ENCODE measurements around the gene CCDC74A.
"Not testable (repeated sequence)": the region's sequence is repeated elsewhere in the genome, so short reads cannot be mapped to it uniquely, and the experiment has no call there.

Gene CCDC74A

GRCh38 chr2:131532723-131533608 lies 5.3 kb downstream of the CCDC74A start:
- not testable (repeated sequence) for H2AFZ ChIP-seq (ENCODE audit: low read length, unreplicated experiment); H3K4me3 ChIP-seq (ENCODE audit: low read depth, low read length); H3K79me2 ChIP-seq (ENCODE audit: control insufficient read depth, insufficient read depth, low read length, unreplicated experiment); H3K4me1 ChIP-seq (ENCODE audit: control insufficient read depth, insufficient read depth, low read length, unreplicated experiment); H3K27ac ChIP-seq (ENCODE audit: low read depth, low read length); H3K36me3 ChIP-seq (ENCODE audit: insufficient read depth, low read length); H3K27me3 ChIP-seq (ENCODE audit: insufficient read depth, low read length)

DNA sequence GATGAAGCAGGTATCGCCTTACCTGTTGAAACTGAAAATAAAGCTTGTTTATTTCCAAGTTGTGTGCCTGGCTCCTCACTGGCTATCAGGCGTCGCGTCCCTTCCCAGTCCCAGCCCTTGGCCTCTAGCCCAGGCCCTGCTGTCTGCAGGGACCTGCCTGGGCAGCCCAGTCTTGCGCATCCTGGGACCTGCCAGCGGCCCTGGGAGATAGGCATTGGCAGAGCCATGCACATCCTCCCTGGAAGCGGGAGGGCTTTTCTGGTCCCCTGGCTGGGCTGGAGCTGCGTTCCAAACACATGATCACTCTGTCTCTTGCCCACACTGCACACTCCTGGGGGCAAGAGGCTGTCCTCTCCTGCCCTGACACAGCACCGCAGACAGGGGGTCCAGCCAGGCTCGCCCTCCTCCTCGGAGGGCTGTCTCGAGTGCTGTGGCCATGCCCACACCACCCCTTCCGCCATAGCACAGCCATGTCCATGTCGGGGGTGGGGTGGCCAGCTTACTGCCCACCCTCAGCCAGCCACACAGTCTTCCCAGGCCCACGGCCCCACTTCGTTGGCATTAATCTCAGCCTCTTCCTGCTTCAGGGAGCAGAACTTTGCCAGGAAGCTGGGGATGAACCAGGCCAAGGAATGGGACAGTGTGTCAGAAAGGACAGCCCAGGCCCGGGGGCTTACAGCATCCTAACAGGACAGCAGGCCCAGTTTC lies 6.1 kb downstream of the CCDC74A start:
- H3K79me2 ChIP-seq (ENCODE audit: control insufficient read depth, insufficient read depth, low read length, unreplicated experiment); H2AFZ ChIP-seq (ENCODE audit: low read length, unreplicated experiment); H3K4me3 ChIP-seq (ENCODE audit: low read depth, low read length); H3K36me3 ChIP-seq (ENCODE audit: insufficient read depth, low read length); H3K27me3 ChIP-seq (ENCODE audit: insufficient read depth, low read length); H3K27ac ChIP-seq (ENCODE audit: low read depth, low read length); H3K4me1 ChIP-seq (ENCODE audit: control insufficient read depth, insufficient read depth, low read length, unreplicated experiment): not testable (repeated sequence)

DNA sequence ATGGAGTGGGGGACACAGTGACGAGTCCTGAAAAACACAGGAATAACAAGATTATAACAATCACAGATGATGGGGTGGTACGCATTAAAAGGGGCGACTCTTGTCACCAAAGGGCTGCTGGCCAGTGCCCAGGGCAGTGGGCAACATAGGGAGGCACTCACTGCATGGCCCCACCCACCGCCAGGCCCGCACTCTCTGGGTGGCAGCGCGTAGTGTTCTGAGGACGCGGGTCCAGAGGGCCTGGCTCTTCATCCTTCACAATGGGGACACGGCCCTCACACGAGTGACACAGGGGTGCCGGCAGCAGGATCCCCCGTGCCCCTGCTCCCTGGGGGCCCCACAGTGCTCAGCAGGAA lies 6.6 kb downstream of the CCDC74A start:
- not testable (repeated sequence) for H2AFZ ChIP-seq (ENCODE audit: low read length, unreplicated experiment); H3K27ac ChIP-seq (ENCODE audit: low read depth, low read length); H3K79me2 ChIP-seq (ENCODE audit: control insufficient read depth, insufficient read depth, low read length, unreplicated experiment); H3K4me1 ChIP-seq (ENCODE audit: control insufficient read depth, insufficient read depth, low read length, unreplicated experiment); H3K36me3 ChIP-seq (ENCODE audit: insufficient read depth, low read length); H3K4me3 ChIP-seq (ENCODE audit: low read depth, low read length); H3K27me3 ChIP-seq (ENCODE audit: insufficient read depth, low read length)

DNA sequence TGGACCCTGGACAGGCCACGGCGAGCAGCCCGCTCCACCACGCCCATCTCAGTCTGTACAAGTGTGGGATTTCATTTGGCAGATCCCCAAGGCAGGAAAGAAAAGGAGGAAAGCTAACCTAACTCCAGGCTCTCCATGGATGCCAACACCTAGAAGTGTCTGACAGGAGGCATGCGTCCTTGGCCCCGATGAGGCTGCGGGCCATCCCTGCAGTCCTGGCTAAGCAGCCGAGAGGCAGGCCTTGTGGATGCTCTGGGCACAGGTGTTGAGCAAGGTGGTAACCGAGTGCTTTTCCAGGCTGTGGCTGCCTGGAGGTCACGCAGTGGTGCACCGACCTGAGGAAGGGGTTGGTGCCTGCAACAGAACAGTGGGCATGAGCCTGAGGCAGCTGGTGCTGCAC lies 7.3 kb downstream of the CCDC74A start:
- not testable (repeated sequence) for H3K27ac ChIP-seq (ENCODE audit: low read depth, low read length); H3K4me1 ChIP-seq (ENCODE audit: control insufficient read depth, insufficient read depth, low read length, unreplicated experiment); H3K36me3 ChIP-seq (ENCODE audit: insufficient read depth, low read length); H2AFZ ChIP-seq (ENCODE audit: low read length, unreplicated experiment); H3K27me3 ChIP-seq (ENCODE audit: insufficient read depth, low read length); H3K4me3 ChIP-seq (ENCODE audit: low read depth, low read length); H3K79me2 ChIP-seq (ENCODE audit: control insufficient read depth, insufficient read depth, low read length, unreplicated experiment)

DNA sequence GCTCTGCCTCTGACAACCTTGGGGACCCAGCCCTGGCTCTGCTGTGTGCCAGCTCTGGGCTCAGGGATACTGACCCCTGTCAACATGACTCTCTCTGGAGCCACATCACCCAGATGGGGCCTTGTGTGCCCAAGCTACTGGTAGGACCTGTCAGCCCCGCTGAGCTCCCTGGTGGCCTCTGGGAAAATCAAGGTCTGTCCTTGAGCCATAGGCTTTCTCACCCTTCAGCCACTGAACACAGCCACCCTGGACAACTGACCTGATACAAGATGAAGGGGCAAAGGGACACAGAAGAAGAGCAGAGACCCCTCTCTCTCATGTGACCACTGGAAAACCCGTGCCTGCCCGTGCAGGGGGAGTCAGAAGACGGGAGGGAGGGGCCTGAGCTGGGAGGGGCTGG lies 7.8 kb downstream of the CCDC74A start:
- no peak overlapping the region for H3K27ac ChIP-seq (ENCODE audit: low read depth, low read length)
- H3K36me3 ChIP-seq (ENCODE audit: insufficient read depth, low read length) = no peaks in the 10 kb centered on the region
- no peaks in the 10 kb centered on the region for H3K4me1 ChIP-seq (ENCODE audit: control insufficient read depth, insufficient read depth, low read length, unreplicated experiment)
- no peak overlapping the region for H3K4me3 ChIP-seq (ENCODE audit: low read depth, low read length)
- H3K79me2 ChIP-seq (ENCODE audit: control insufficient read depth, insufficient read depth, low read length, unreplicated experiment) = no peaks in the 10 kb centered on the region
- H2AFZ ChIP-seq (ENCODE audit: low read length, unreplicated experiment) = no peak overlapping the region
- H3K27me3 ChIP-seq (ENCODE audit: insufficient read depth, low read length) = no peaks in the 10 kb centered on the region

GRCh38 chr2:131535951-131536826 lies 8.5 kb downstream of the CCDC74A start:
- not testable (repeated sequence) for H3K4me1 ChIP-seq (ENCODE audit: control insufficient read depth, insufficient read depth, low read length, unreplicated experiment); H3K36me3 ChIP-seq (ENCODE audit: insufficient read depth, low read length); H3K4me3 ChIP-seq (ENCODE audit: low read depth, low read length)

DNA sequence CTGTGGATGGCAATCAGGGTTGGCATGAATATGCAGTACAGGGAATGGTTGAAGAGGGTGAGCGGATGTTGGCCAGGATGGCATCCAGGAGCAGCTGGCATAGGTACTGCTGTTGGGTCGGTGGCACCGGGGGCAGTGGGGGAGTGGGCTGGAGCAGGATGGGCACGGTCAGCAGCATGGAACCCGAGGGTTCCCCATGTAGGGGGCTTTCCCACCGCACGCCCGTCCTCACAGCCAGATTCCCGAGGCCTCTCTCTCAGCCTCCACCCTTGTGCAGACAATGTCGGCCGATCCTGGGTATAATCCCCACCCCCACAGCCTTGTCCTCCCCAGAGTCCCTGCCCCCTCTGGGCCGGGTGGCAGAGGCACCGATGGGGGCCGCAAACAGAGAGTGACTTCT lies 9.2 kb downstream of the CCDC74A start:
- H3K27me3 ChIP-seq (ENCODE audit: insufficient read depth, low read length); H3K4me1 ChIP-seq (ENCODE audit: control insufficient read depth, insufficient read depth, low read length, unreplicated experiment); H2AFZ ChIP-seq (ENCODE audit: low read length, unreplicated experiment); H3K27ac ChIP-seq (ENCODE audit: low read depth, low read length); H3K79me2 ChIP-seq (ENCODE audit: control insufficient read depth, insufficient read depth, low read length, unreplicated experiment); H3K36me3 ChIP-seq (ENCODE audit: insufficient read depth, low read length); H3K4me3 ChIP-seq (ENCODE audit: low read depth, low read length): not testable (repeated sequence)

More at GRCh38 chr2:131535951-131536826, 8.5 kb downstream of the CCDC74A start:
- not testable (repeated sequence) for H2AFZ ChIP-seq (ENCODE audit: low read length, unreplicated experiment); H3K27me3 ChIP-seq (ENCODE audit: insufficient read depth, low read length); H3K79me2 ChIP-seq (ENCODE audit: control insufficient read depth, insufficient read depth, low read length, unreplicated experiment); H3K27ac ChIP-seq (ENCODE audit: low read depth, low read length)

DNA sequence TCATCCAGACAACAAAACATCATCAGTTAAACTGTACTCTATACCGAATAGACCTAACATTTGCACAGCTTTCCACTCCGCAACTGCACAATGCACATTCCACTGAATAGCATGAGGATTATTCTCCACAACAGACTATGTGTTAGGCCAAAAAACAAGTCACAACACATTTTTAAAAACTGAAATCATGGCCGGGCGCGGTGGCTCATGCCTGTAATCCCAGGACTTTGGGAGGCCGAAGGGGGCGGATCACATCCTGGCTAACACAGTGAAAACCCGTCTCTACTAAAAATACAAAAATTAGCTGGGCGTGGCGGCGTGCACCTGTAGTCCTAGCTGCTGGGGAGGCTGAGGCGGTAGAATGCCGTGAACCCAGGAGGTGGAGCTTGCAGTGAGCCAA lies 11.2 kb downstream of the CCDC74A start:
- not testable (repeated sequence) for H3K79me2 ChIP-seq (ENCODE audit: control insufficient read depth, insufficient read depth, low read length, unreplicated experiment); H2AFZ ChIP-seq (ENCODE audit: low read length, unreplicated experiment); H3K27ac ChIP-seq (ENCODE audit: low read depth, low read length); H3K27me3 ChIP-seq (ENCODE audit: insufficient read depth, low read length); H3K4me3 ChIP-seq (ENCODE audit: low read depth, low read length); H3K36me3 ChIP-seq (ENCODE audit: insufficient read depth, low read length); H3K4me1 ChIP-seq (ENCODE audit: control insufficient read depth, insufficient read depth, low read length, unreplicated experiment)

- peaks cover 4% of the 10 kb centered on the region; the same call in 1 of the 2 replicates for H3K27me3 ChIP-seq (ENCODE audit: insufficient read depth, low read length)
- no peak overlapping the region for H3K4me3 ChIP-seq (ENCODE audit: low read depth, low read length)
- no peaks in the 10 kb centered on the region for H3K4me1 ChIP-seq (ENCODE audit: control insufficient read depth, insufficient read depth, low read length, unreplicated experiment)
- no peaks in the 10 kb centered on the region for H3K36me3 ChIP-seq (ENCODE audit: insufficient read depth, low read length)
- H3K27ac ChIP-seq (ENCODE audit: low read depth, low read length) = no peak overlapping the region
- H2AFZ ChIP-seq (ENCODE audit: low read length, unreplicated experiment) = no peak overlapping the region
- H3K79me2 ChIP-seq (ENCODE audit: control insufficient read depth, insufficient read depth, low read length, unreplicated experiment) = no peaks in the 10 kb centered on the region
Measured at GRCh38 chr2:131542438-131543384, 15.0 kb downstream of the CCDC74A start.

- Histone ChIP-seq H2AFZ (ENCODE audit: low read length, unreplicated experiment) (no peak overlapping the region), H3K4me3 (ENCODE audit: low read depth, low read length) (no peak overlapping the region), H3K36me3 (ENCODE audit: insufficient read depth, low read length) (no peaks in the 10 kb centered on the region), H3K79me2 (ENCODE audit: control insufficient read depth, insufficient read depth, low read length, unreplicated experiment) (no peaks in the 10 kb centered on the region), H3K27me3 (ENCODE audit: insufficient read depth, low read length) (peaks cover 9% of the 10 kb centered on the region), H3K4me1 (ENCODE audit: control insufficient read depth, insufficient read depth, low read length, unreplicated experiment) (no peaks in the 10 kb centered on the region), H3K27ac (ENCODE audit: low read depth, low read length) (no peak overlapping the region)
Measured at GRCh38 chr2:131543385-131543891, 15.8 kb downstream of the CCDC74A start.

All from ACC112 (cell line).